Activated T-cell treated with anti-CD3 and anti-CD28 coated beads, Interleukin-2, amount 50 U/mL, for 1 hour (primary cell): Measurements from ENCODE around the gene CDK14.

Experiments
- DNase-seq: peaks from one replicate; pipeline ENCODE4 v3.0.0-alpha.2; 2020

Gene CDK14

GRCh38 chr7:90920336-90920735 lies 324.2 kb downstream of the CDK14 start:
- DNase-seq: no peak

- no peak for DNase-seq
These were observed 327.4 kb downstream of the CDK14 start for GRCh38 chr7:90923541-90923997.

DNA sequence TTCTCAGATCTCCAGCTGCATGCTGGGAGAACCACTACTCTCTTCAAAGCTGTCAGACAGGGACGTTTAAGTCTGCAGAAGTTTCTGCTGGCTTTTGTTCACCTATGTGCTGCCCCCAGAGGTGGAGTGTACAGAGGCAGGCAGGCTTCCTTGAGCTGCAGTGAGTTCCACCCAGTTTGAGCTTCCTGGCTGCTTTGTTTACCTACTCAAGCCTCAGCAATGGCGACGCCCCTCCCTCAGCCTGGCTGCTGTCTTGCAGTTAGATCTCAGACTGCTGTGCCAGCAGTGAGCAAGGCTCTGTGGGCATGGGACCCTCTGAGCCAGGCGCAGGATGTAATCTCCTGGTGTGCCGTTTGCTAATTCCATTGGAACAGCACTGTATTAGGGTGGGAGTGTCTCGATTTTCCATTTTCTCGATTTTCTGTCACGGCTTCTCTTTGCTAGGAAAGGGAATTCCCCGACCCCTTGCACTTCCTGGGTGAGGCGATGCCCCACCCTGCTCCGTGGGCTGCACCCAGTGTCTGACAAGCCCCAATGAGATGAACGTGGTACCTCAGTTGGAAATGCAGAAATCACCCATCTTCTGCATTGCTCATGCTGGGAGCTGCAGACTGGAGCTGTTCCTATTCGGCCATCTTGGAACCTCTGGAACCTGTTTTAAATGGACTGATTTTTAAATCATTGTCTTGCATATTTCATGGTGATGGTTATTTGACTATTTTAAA lies 332.7 kb downstream of the CDK14 start:
- DNase-seq: peak; percentile 18

GRCh38 chr7:90931986-90932916 lies 336.1 kb downstream of the CDK14 start:
- no peak for DNase-seq

DNA sequence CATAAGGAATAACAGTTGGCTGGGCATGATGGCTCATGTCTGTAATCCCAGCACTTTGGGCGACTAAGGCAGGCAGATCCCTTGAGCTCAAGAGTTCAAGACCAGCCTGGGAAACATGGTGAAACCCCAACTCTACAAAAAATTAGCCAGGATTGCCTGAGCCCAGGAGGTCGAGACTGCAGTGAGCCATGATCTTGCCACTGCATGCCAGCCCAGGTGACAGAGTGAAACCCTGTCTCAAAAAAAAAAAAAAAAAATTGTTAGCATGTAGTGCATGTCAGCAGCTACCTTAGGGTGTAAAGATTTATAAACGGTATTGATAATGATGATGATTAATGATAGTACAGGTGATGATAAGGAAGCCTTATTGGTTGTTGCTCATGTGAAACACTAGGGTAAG lies 336.9 kb downstream of the CDK14 start:
- no peak for DNase-seq

DNA sequence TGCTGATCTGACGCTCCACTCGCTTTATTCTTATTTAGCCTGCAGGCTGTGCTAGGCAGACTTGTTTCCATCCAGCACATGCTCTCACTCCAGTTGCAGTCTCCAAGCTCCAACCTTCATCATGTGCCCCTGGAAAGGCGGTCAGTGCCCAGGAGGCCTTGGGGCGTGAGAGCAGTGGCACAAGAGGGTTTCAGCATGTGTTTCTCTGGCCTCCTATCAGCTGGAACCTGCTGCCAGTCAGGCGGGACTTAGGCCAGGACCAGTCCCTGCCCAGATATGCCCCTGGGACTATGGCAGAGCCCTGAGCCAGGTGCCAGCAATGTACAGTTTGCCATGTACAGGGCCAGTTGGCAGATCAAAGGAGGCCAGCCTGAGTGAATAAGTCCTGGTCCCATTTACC lies 337.9 kb downstream of the CDK14 start:
- DNase-seq: no peak

GRCh38 chr7:90938371-90938770 lies 342.2 kb downstream of the CDK14 start:
- DNase-seq: no peak

DNA sequence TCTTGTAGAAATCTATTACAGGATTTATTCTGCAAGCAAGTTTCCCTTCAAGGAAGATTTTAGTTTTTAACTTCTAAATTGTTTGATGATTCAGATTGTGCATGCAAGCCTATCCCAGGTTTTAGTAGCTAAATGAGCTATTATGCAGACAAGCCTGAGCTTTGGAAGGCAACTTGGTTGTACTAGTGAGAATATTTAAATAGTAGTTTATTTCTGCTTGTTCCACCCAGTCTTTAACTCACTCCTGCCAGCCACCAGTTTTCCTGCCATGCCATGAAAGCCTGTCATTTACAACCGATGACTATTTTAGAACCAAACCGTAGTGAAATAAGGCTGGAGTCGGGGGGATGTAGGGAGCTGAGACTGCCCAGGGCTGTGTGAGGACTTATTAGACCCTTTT lies 343.5 kb downstream of the CDK14 start:
- DNase-seq: no peak

DNA sequence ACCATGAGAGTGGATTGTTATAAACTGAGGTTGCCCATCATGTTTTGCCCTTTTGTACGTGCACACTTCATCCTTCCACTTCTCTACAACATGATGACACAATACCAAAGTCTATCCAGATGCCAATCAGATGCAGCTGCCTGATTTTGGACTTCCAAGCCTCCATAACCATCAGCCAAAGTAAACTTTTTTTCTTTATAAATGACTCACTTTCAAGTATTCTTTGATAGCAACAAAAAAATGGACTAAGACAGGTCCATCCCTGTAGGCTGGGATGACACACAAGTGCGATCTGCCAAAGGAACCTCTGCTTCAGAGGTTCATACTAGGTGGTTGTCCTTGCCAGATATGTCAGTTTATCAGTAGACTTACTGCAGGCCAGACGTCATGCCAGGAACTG lies 347.9 kb downstream of the CDK14 start:
- DNase-seq: no peak

GRCh38 chr7:90945104-90945787 lies 349.1 kb downstream of the CDK14 start:
- DNase-seq: no peak

GRCh38 chr7:90946730-90947501 lies 350.8 kb downstream of the CDK14 start:
- DNase-seq: no peak

GRCh38 chr7:90948085-90948484 lies 352.0 kb downstream of the CDK14 start:
- no peak for DNase-seq

DNA sequence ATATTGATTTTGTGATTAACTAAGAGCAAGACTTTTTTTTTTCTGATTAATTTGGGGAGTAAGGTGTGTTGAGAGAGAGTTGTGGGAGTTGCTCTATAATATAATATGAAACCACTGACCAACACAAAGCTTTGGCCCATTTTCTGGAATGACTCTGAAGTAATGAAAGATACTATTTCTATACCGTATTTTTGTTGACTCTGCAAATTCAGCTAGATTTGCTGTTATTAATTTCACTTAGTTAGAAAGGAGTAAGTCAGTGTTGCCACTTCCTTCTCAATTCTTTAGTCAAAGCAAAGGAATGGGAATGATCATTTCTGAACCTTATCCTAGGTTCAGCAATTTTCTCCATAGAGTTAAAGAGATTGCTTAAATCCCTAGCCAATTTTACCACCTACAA lies 355.1 kb downstream of the CDK14 start:
- DNase-seq: no peak

DNA sequence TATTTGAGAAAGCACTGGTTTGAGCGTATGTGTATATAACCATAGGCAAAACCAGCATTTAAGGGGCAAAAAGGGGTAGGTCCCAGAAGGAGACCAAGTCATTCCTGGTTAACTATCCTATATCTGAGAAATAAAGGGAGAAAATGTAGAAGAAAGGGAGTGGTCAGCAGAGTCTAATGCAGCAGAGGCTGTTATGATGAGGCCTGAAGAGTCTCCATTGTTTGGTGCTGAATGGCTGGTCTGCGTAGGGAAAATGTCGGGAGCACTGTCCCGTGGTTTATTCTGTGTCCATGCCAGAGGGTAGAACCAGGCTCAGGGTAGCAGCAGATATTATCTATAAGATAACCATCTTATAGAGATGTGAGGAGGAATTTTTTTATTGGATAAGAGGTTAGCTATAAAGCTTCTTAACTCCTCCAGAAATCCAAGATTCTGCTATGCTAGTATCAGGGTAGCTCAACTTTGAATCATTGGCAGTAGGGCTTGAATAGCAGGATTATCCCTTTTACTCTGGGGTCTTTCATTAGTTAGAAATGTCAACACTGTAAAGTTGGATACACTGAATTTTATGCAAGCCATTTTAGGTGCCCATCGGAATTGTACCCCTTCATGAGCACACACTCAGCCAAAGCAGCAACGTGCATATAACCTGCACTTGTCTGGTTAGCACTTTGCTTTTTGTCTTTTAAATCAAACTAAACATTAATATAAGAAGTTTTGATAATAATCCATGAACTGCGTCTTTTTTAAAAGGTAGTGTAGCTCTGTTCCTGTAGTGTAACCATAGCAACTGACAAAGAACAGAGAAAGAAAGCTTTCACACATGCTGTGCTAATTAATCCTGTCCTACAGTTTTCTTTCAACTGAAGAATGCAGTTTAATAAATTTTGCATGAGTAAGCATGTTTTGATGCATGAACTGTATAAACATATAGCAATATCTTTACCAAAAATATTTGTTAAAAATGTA lies 356.1 kb downstream of the CDK14 start:
- no peak for DNase-seq

- no peak for DNase-seq
These were observed 359.6 kb downstream of the CDK14 start for GRCh38 chr7:90955641-90956207.

DNA sequence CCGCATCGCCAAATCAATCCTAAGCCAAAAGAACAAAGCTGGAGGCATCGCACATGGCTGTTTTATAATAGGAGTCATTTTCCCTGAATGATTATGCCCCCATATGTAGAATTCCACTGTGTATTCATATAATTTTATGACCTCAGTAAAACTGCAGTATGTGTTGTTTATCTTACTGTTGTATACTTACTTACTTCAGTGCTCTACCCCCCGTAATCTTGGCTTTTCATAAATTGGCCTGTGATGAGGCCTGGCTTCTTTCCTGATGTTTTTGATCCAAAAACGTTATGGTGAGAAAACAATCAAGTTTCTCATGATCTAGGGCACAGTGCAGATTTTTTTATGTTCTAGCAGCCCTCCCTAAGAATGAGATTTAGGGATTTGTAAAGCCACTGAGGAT lies 361.8 kb downstream of the CDK14 start:
- no peak for DNase-seq

- DNase-seq: no peak
These were observed 362.5 kb downstream of the CDK14 start for GRCh38 chr7:90958647-90959046.

DNA sequence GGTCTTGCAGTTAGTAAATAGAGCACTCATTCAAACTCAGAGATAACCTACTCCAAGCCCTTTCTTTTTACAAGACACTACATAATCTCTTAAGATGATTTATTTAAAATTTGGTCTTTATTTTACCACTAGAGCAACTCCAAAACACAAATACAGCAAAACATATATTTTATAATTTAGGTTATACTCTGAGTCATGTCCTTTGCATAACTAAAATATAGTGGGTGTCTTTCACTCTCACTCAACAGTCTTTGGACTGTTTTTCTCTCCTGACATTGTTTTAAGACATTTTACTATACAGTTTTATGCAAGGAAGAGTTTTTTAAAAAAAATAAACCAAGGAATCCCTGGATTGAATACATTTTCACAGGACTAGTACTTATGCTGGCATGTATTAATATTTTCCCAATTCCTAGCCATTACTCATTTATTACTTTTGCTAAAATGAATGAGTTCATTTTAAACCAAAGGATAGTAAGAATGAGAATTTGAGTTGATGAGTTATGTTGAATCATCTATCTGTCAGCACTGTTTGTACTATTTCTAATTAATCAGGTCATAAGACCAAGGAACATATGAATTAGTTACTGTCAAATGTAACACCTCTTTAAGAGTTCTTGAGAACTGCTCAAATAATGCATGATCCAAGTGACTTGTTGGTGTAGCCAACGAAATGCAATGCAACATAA lies 365.1 kb downstream of the CDK14 start:
- no peak for DNase-seq

DNA sequence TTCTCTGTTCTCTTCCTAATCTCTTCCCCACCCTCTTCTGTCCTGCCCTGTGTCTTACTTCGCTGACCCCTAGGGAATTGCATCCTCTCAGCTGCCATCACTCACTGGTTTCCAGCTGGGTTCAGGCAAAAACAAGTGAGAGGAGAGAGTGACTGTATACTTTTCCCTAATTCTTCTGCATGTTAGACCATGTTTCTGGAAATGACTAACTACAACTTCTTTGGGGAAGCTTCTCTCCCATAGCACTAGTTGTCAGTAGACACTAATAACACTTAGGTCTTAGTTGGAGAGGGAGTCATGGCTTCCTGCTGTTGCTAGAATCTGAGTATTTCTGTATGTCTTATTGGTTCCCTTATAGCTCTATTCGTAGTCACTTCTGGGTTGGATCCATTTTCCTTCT lies 369.1 kb downstream of the CDK14 start:
- DNase-seq: no peak

- no peak for DNase-seq
These were observed 370.2 kb downstream of the CDK14 start for GRCh38 chr7:90966346-90966745.

GRCh38 chr7:90968871-90969270 lies 372.8 kb downstream of the CDK14 start:
- no peak for DNase-seq
